Measurements from ENCODE around the gene ESRRB.

DNA sequence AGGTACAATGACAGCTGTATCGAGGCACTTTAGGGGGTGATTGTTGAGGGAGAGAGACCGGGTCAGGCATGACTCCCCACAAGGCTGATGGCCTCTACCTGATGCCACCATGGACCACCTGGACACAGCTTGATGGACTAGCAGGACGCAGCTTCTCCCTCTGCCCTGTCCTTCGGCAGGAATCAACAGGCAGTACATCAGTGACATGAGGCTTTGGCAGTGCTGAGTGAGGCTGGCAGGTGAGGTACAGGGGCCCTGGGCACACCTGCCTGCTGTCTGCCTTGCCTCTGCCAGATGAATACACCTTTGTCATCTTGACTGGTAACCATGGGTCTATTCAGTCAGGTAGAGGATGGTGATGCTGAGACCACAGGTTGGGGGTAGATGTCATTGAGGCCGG is 25.3 kb upstream of the ESRRB start:
- TF ChIP-seq GABPA (IDR thresholded peaks at IDR 0.05; ENCODE audit: low read depth), result no peak
- TF ChIP-seq, protein P1, sequence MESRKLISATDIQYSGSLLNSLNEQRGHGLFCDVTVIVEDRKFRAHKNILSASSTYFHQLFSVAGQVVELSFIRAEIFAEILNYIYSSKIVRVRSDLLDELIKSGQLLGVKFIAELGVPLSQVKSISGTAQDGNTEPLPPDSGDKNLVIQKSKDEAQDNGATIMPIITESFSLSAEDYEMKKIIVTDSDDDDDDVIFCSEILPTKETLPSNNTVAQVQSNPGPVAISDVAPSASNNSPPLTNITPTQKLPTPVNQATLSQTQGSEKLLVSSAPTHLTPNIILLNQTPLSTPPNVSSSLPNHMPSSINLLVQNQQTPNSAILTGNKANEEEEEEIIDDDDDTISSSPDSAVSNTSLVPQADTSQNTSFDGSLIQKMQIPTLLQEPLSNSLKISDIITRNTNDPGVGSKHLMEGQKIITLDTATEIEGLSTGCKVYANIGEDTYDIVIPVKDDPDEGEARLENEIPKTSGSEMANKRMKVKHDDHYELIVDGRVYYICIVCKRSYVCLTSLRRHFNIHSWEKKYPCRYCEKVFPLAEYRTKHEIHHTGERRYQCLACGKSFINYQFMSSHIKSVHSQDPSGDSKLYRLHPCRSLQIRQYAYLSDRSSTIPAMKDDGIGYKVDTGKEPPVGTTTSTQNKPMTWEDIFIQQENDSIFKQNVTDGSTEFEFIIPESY (IDR thresholded peaks at IDR 0.05; ENCODE audit: borderline replicate concordance, low read depth), result no peak
- TF ChIP-seq, protein P2, sequence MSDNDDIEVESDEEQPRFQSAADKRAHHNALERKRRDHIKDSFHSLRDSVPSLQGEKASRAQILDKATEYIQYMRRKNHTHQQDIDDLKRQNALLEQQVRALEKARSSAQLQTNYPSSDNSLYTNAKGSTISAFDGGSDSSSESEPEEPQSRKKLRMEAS (IDR thresholded peaks at IDR 0.05; ENCODE audit: low read depth), result no peak
- no peak for TF ChIP-seq POLR2AphosphoS5 (IDR thresholded peaks at IDR 0.05; ENCODE audit: low read depth, low read length)
- TF ChIP-seq, protein P3, sequence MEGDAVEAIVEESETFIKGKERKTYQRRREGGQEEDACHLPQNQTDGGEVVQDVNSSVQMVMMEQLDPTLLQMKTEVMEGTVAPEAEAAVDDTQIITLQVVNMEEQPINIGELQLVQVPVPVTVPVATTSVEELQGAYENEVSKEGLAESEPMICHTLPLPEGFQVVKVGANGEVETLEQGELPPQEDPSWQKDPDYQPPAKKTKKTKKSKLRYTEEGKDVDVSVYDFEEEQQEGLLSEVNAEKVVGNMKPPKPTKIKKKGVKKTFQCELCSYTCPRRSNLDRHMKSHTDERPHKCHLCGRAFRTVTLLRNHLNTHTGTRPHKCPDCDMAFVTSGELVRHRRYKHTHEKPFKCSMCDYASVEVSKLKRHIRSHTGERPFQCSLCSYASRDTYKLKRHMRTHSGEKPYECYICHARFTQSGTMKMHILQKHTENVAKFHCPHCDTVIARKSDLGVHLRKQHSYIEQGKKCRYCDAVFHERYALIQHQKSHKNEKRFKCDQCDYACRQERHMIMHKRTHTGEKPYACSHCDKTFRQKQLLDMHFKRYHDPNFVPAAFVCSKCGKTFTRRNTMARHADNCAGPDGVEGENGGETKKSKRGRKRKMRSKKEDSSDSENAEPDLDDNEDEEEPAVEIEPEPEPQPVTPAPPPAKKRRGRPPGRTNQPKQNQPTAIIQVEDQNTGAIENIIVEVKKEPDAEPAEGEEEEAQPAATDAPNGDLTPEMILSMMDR (IDR thresholded peaks at IDR 0.05), result no peak
- no peak for TF ChIP-seq CHD2 (IDR thresholded peaks at IDR 0.05; ENCODE audit: low read length, partially characterized antibody)
- TF ChIP-seq TAF1 (IDR thresholded peaks at IDR 0.05; ENCODE audit: borderline replicate concordance, low read depth, low read length), result no peak
- TF ChIP-seq, protein P4, sequence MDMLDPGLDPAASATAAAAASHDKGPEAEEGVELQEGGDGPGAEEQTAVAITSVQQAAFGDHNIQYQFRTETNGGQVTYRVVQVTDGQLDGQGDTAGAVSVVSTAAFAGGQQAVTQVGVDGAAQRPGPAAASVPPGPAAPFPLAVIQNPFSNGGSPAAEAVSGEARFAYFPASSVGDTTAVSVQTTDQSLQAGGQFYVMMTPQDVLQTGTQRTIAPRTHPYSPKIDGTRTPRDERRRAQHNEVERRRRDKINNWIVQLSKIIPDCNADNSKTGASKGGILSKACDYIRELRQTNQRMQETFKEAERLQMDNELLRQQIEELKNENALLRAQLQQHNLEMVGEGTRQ (IDR thresholded peaks at IDR 0.05; ENCODE audit: borderline replicate concordance, low read depth, low read length), result no peak
- TF ChIP-seq TEAD4 (IDR thresholded peaks at IDR 0.05; ENCODE audit: borderline replicate concordance, insufficient read depth), result no peak
